WTC11 (cell line): ENCODE results near the gene KCNMB4.

Experiments
- ATF3 ChIP-seq: sonication (generic); formaldehyde crosslinking; conservative IDR thresholded peaks from 2 replicates; pipeline ENCODE4 v1.8.1; 2022; ENCODE audit warnings: mild to moderate bottlenecking, missing genetic modification reagents
- CREM ChIP-seq: sonication (generic); formaldehyde crosslinking; IDR thresholded peaks from 2 replicates; pipeline ENCODE4 v1.8.1; 2022; ENCODE audit warnings: mild to moderate bottlenecking, missing genetic modification reagents, moderate library complexity
- CTCF ChIP-seq: fragments of 200-600 bp; IDR thresholded peaks from 2 replicates; pipeline ENCODE4 v1.8.0; 2022; ENCODE audit warnings: antibody characterized with exemption
- E2F1 ChIP-seq: sonication (generic); formaldehyde crosslinking; IDR thresholded peaks from 2 replicates; pipeline ENCODE4 v1.8.0; 2022; ENCODE audit warnings: mild to moderate bottlenecking, missing genetic modification reagents
- FOXJ3 ChIP-seq: sonication (generic); formaldehyde crosslinking; IDR thresholded peaks from 2 replicates; pipeline ENCODE4 v1.9.0; 2021; ENCODE audit warnings: missing genetic modification reagents, mild to moderate bottlenecking, borderline replicate concordance
- SOX15 ChIP-seq: fragments of 250-450 bp; sonication (Bioruptor Pico); IDR thresholded peaks from 2 replicates; pipeline ENCODE4 v1.9.0; 2021; ENCODE audit warnings: mild to moderate bottlenecking
- SP1 ChIP-seq: sonication (generic); formaldehyde crosslinking; conservative IDR thresholded peaks from 2 replicates; pipeline ENCODE4 v1.8.1; 2022; ENCODE audit warnings: missing genetic modification reagents
- ZBTB43 ChIP-seq: sonication (generic); formaldehyde crosslinking; IDR thresholded peaks from 2 replicates; pipeline ENCODE4 v1.8.1; 2023; ENCODE audit warnings: mild to moderate bottlenecking, missing genetic modification reagents
- ZNF532 ChIP-seq: fragments of 250-450 bp; sonication (Bioruptor Pico); IDR thresholded peaks from 2 replicates; pipeline ENCODE4 v1.9.0; 2021; ENCODE audit warnings: mild to moderate bottlenecking, borderline replicate concordance

- TF ChIP-seq FOXJ3 (CRISPR knock-in tag) (no peak), SP1 (CRISPR knock-in tag) (no peak), CTCF (no peak), ZNF532 (CRISPR knock-in tag) (no peak), SOX15 (CRISPR knock-in tag) (no peak), CREM (no peak), ZBTB43 (no peak), ATF3 (CRISPR knock-in tag) (no peak), E2F1 (CRISPR knock-in tag) (no peak)
Observed at GRCh38 chr12:70444903-70445302, 78.8 kb downstream of the KCNMB4 start.
